H9 (cell line): ENCODE measurements around the gene FRMD1. TPM values are rescaled to one million over a fixed set of nuclear protein-coding genes. Genes with fewer than 3 reads are reported as not detected.

Experiments
- DNase-seq: peaks from one replicate; pipeline ENCODE4 v3.0.0-alpha.2; 2017
- H2AFZ ChIP-seq: one replicate; pipeline ENCODE4 v1.6.1; 2013; ENCODE audit warnings: mild to moderate bottlenecking, low read length, control low read depth, moderate library complexity
- H2AK5ac ChIP-seq: 2 replicates; pipeline ENCODE4 v1.6.1; 2013; ENCODE audit warnings: low read length, control low read depth, mixed read lengths; ENCODE audit not compliant: insufficient read length
- H2BK120ac ChIP-seq: one replicate; pipeline ENCODE4 v1.6.1; 2013; ENCODE audit warnings: low read depth, mild to moderate bottlenecking, low read length, control low read depth, inconsistent platforms; ENCODE audit not compliant: poor library complexity, severe bottlenecking
- H2BK12ac ChIP-seq: 2 replicates; pipeline ENCODE4 v1.6.1; 2013; ENCODE audit warnings: low read length, control low read depth, mixed read lengths, low read depth; ENCODE audit not compliant: insufficient read length
- H2BK15ac ChIP-seq: 2 replicates; pipeline ENCODE4 v1.6.1; 2013; ENCODE audit warnings: low read depth, low read length, control low read depth
- H2BK20ac ChIP-seq: one replicate; pipeline ENCODE4 v1.6.1; 2013; ENCODE audit warnings: low read depth, mild to moderate bottlenecking, low read length, control low read depth, inconsistent platforms; ENCODE audit not compliant: poor library complexity, severe bottlenecking
- H2BK5ac ChIP-seq: 2 replicates; pipeline ENCODE4 v1.6.1; 2013; ENCODE audit warnings: low read length, control low read depth, mixed read lengths; ENCODE audit not compliant: insufficient read length
- H3K14ac ChIP-seq: 2 replicates; pipeline ENCODE4 v1.6.1; 2013; ENCODE audit warnings: low read length, control low read depth; ENCODE audit not compliant: insufficient read depth
- H3K18ac ChIP-seq: 2 replicates; pipeline ENCODE4 v1.6.1; 2013; ENCODE audit warnings: low read depth, mild to moderate bottlenecking, mixed read lengths, low read length, control low read depth; ENCODE audit not compliant: insufficient read length
- H3K23ac ChIP-seq: 2 replicates; pipeline ENCODE4 v1.6.1; 2013; ENCODE audit warnings: low read length, control low read depth, mixed read lengths, low read depth; ENCODE audit not compliant: insufficient read length
- H3K23me2 ChIP-seq: 2 replicates; pipeline ENCODE4 v1.6.1; 2013; ENCODE audit warnings: low read depth, mild to moderate bottlenecking, mixed read lengths, low read length, control low read depth; ENCODE audit not compliant: insufficient read length, poor library complexity, severe bottlenecking
- H3K27ac ChIP-seq: 2 replicates; pipeline ENCODE4 v1.5.1; 2013; ENCODE audit warnings: low read length, control low read depth, mixed read lengths, low read depth; ENCODE audit not compliant: insufficient read length
- H3K27me3 ChIP-seq: 2 replicates; pipeline ENCODE4 v1.6.1; 2013; ENCODE audit warnings: low read length, control low read depth, inconsistent platforms; ENCODE audit not compliant: insufficient read depth
- H3K4ac ChIP-seq: 2 replicates; pipeline ENCODE4 v1.6.1; 2013; ENCODE audit warnings: low read depth, mild to moderate bottlenecking, control low read depth, inconsistent platforms, low read length, moderate library complexity
- H3K4me1 ChIP-seq: 2 replicates; pipeline ENCODE4 v1.6.1; 2013; ENCODE audit warnings: low read length, control low read depth, inconsistent platforms; ENCODE audit not compliant: insufficient read depth
- H3K4me2 ChIP-seq: 2 replicates; pipeline ENCODE4 v1.6.1; 2013; ENCODE audit warnings: low read length, control low read depth, mixed read lengths; ENCODE audit not compliant: insufficient read length, insufficient read depth
- H3K56ac ChIP-seq: 2 replicates; pipeline ENCODE4 v1.6.1; 2013; ENCODE audit warnings: low read depth, mild to moderate bottlenecking, mixed read lengths, low read length, control low read depth; ENCODE audit not compliant: insufficient read length
- H3K79me1 ChIP-seq: 2 replicates; pipeline ENCODE4 v1.6.1; 2013; ENCODE audit warnings: low read depth, mild to moderate bottlenecking, moderate library complexity, low read length, control low read depth, inconsistent platforms; ENCODE audit not compliant: insufficient read depth, poor library complexity, severe bottlenecking
- H3K79me2 ChIP-seq: 2 replicates; pipeline ENCODE4 v1.6.1; 2013; ENCODE audit warnings: low read length, control low read depth, inconsistent platforms; ENCODE audit not compliant: insufficient read depth
- H3K9ac ChIP-seq: 2 replicates; pipeline ENCODE4 v1.6.1; 2013; ENCODE audit warnings: low read length, control low read depth, mixed read lengths; ENCODE audit not compliant: insufficient read length; ENCODE audit errors: extremely low read depth
- H3K9me3 ChIP-seq: one replicate; pipeline ENCODE4 v1.6.1; 2013; ENCODE audit warnings: low read depth, low read length, inconsistent platforms; ENCODE audit not compliant: control insufficient read depth
- H3T11ph ChIP-seq: one replicate; pipeline ENCODE4 v1.6.1; 2013; ENCODE audit warnings: mild to moderate bottlenecking, low read length, control low read depth, inconsistent platforms
- H4K20me1 ChIP-seq: one replicate; pipeline ENCODE4 v1.6.1; 2013; ENCODE audit not compliant: control insufficient read depth, insufficient read length, insufficient read depth
- H4K5ac ChIP-seq: 2 replicates; pipeline ENCODE4 v1.6.1; 2013; ENCODE audit warnings: low read depth, mild to moderate bottlenecking, mixed read lengths, low read length, control low read depth; ENCODE audit not compliant: insufficient read length
- H4K8ac ChIP-seq: replicated peaks from 2 replicates; pipeline ENCODE4 v1.6.1; 2013; ENCODE audit warnings: low read length, control low read depth, mixed read lengths, low read depth; ENCODE audit not compliant: insufficient read length
- H4K91ac ChIP-seq: 2 replicates; pipeline ENCODE4 v1.6.1; 2013; ENCODE audit warnings: low read depth, mild to moderate bottlenecking, moderate library complexity, mixed read lengths, low read length, control low read depth; ENCODE audit not compliant: insufficient read length
- H3K27ac Mint-ChIP-seq, 3 experiments: 2 replicates in 2 of 3; 3 replicates in 1 of 3; pipeline ENCODE4 v1.8.0; 2020 to 2021; ENCODE audit warnings: mixed read lengths in 3 of 3, mild to moderate bottlenecking in 1 of 3, moderate library complexity in 1 of 3
- H3K27me3 Mint-ChIP-seq: 2 replicates; pipeline ENCODE4 v1.8.0; 2021; ENCODE audit warnings: low read depth, mild to moderate bottlenecking, moderate library complexity, mixed read lengths
- H3K36me3 Mint-ChIP-seq, 3 experiments: 2 replicates in 2 of 3; 3 replicates in 1 of 3; pipeline ENCODE4 v1.8.0; 2020 to 2021; ENCODE audit warnings: low read depth in 3 of 3, mixed read lengths in 3 of 3; ENCODE audit not compliant: insufficient read depth in 1 of 3
- H3K4me1 Mint-ChIP-seq, 2 experiments: 2 replicates each; pipeline ENCODE4 v1.8.0; 2020; ENCODE audit warnings: mixed read lengths in 2 of 2
- H3K4me3 Mint-ChIP-seq, 2 experiments: 2 replicates in 1 of 2; 3 replicates in 1 of 2; pipeline ENCODE4 v1.8.0; 2020 to 2021; ENCODE audit warnings: mild to moderate bottlenecking in 2 of 2, mixed read lengths in 2 of 2, moderate library complexity in 1 of 2
- H3K9me3 Mint-ChIP-seq, 2 experiments: 2 replicates in 1 of 2; 3 replicates in 1 of 2; pipeline ENCODE4 v1.8.0; 2020; ENCODE audit warnings: mild to moderate bottlenecking in 2 of 2, mixed read lengths in 2 of 2, moderate library complexity in 1 of 2
- CTCF ChIP-seq: fragments of 200-600 bp; sonication (generic); conservative IDR thresholded peaks from 3 replicates; pipeline ENCODE4 v1.8.0; 2021; ENCODE audit warnings: antibody characterized with exemption, mild to moderate bottlenecking
- WGBS: extraction: QIAGEN DNeasy Blood & Tissue Kit; methylation state at CpG from one replicate; pipeline ENCODE4 v1.1.7; 2013; ENCODE audit warnings: missing lambda C conversion rate, low lambda C conversion rate, mixed read lengths; ENCODE audit not compliant: insufficient read length; ENCODE audit errors: extremely low coverage; 5-methylcytosine and 5-hydroxymethylcytosine counted together
- total RNA-seq: library from RNA; stranded (reverse); gene quantifications from 2 replicates; pipeline ENCODE4 v1.2.1, GENCODE V29; 2021

Gene FRMD1
- total RNA-seq, 1 experiment from 2014 or later = not detected

DNA sequence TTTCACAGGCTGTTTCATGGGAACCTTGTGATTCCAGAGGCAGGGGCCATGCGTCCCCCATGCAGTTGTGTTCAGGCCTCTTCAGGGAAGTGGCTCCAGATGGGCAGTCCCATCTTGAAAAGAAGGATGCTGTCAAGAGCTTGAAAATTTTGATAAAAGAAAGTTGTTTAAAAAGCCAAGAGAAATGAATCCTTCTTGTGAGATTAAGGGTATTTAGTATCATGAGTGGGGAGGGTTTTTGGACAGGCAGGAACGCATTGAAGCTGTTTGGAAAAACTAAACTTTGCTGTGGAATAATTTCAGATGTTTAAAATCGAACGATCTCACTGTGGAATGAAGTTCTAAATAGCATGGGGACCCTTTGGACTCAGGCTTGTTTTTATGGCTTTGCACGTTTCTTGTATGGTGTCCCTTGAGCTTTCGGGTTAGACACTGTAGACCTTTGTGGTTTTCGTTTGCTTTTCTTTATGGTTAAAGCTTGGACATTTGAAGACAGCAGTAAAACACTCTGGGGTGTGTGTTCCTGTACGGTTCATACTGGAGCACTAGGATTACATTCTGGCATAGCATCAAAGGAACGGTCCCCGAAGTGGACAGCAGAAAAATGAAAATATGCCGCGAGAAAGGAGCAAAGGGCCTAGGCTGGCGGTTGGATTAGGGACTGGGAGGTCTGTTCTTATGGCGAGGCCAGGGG lies 63.4 kb downstream of the FRMD1 start:
- no peak overlapping the region for H3K56ac ChIP-seq
- no peak overlapping the region for H3K4me2 ChIP-seq
- H2BK12ac ChIP-seq = no peak overlapping the region
- H3K27me3 ChIP-seq = no peaks in the 10 kb centered on the region
- no peak overlapping the region for H2BK15ac ChIP-seq
- no peaks in the 10 kb centered on the region for H3K23me2 ChIP-seq
- H3K9me3 ChIP-seq = no peaks in the 10 kb centered on the region
- no peak overlapping the region for H2AK5ac ChIP-seq
- no peak overlapping the region for H4K91ac ChIP-seq
- H3T11ph ChIP-seq = no peak overlapping the region
- no peak for TF ChIP-seq CTCF
- no peak overlapping the region for H4K8ac ChIP-seq
- H2BK5ac ChIP-seq = no peak overlapping the region
- H3K4ac ChIP-seq = no peak overlapping the region
- H3K9ac ChIP-seq = no peak overlapping the region
- H3K14ac ChIP-seq = no peak overlapping the region
- Mint-ChIP-seq H3K36me3 (peaks cover 0 to 21% (median 3%) of the 10 kb centered on the region in 3 experiments; a peak in 5 of 7 replicates), H3K4me1 (peaks cover 13 to 14% of the 10 kb centered on the region in 2 experiments), H3K9me3 (peaks cover 15 to 19% of the 10 kb centered on the region in 2 experiments), H3K27ac (peak overlapping the region in 1 of 3 experiments; percentile 28; a peak in 1 of 7 replicates), H3K4me3 (no peak overlapping the region), H3K27me3 (peaks cover 2% of the 10 kb centered on the region; the same call in 1 of the 2 replicates)
- H2BK20ac ChIP-seq = no peak overlapping the region
- no peak overlapping the region for H3K27ac ChIP-seq
- H4K5ac ChIP-seq = no peak overlapping the region
- no peak overlapping the region for H3K23ac ChIP-seq
- no peaks in the 10 kb centered on the region for H3K79me1 ChIP-seq
- no peak overlapping the region for H2AFZ ChIP-seq
- DNase-seq = no peak
- H3K4me1 ChIP-seq = no peaks in the 10 kb centered on the region
- H4K20me1 ChIP-seq = no peaks in the 10 kb centered on the region
- H3K18ac ChIP-seq = no peak overlapping the region
- no peak overlapping the region for H2BK120ac ChIP-seq
- H3K79me2 ChIP-seq = no peaks in the 10 kb centered on the region
- no CpG with 5 or more reads among the region's 14 CpGs for WGBS
